Muscle of leg (tissue), 11 donors: Measurements from ENCODE around the gene OXER1. TPM values are rescaled to one million over a fixed set of nuclear protein-coding genes. Genes with fewer than 3 reads are reported as not detected.

Experiments
- DNase-seq: peaks from one replicate; pipeline ENCODE4 v3.0.0; 2013
- H3K27ac ChIP-seq: one replicate; pipeline ENCODE4 v1.5.1; 2013; ENCODE audit warnings: mild to moderate bottlenecking, low read length, control low read depth
- H3K27me3 ChIP-seq: one replicate; pipeline ENCODE4 v1.6.1; 2013; ENCODE audit warnings: low read length; ENCODE audit not compliant: control insufficient read depth, insufficient read depth
- H3K36me3 ChIP-seq: one replicate; pipeline ENCODE4 v1.6.1; 2013; ENCODE audit warnings: low read length; ENCODE audit not compliant: control insufficient read depth, insufficient read depth
- H3K4me1 ChIP-seq: one replicate; pipeline ENCODE4 v1.6.1; 2013; ENCODE audit warnings: low read length; ENCODE audit not compliant: control insufficient read depth, insufficient read depth
- H3K4me3 ChIP-seq: one replicate; pipeline ENCODE4 v1.5.1; 2013; ENCODE audit warnings: low read length, control low read depth
- H3K9me3 ChIP-seq: replicated peaks from 2 replicates; pipeline ENCODE4 v1.6.1; 2013; ENCODE audit warnings: low read depth, low read length; ENCODE audit not compliant: control insufficient read depth
- WGBS: methylation state at CpG from one replicate; pipeline ENCODE4 v1.1.5; 2013; ENCODE audit warnings: missing lambda C conversion rate; ENCODE audit not compliant: insufficient coverage; 5-methylcytosine and 5-hydroxymethylcytosine counted together
- polyA plus RNA-seq, 8 donors: library from polyadenylated mRNA; unstranded; fragments of 120-200 nt; gene quantifications; one replicate each; pipeline versions ENCODE4 v1.2.1 to v1.2.3, GENCODE V29; 2013; ENCODE audit warnings: inconsistent platforms in 1 of 8, low replicate concordance in 1 of 8; ENCODE audit not compliant: insufficient read length in 8 of 8, insufficient read depth in 1 of 8
- total RNA-seq: library from RNA; stranded (reverse); fragments of 120-200 nt; gene quantifications from one replicate; pipeline ENCODE4 v1.2.4, GENCODE V29; 2013

Gene OXER1
- total and polyA plus RNA-seq, 9 donors = 2.2 to 9.2 (median 6.2) TPM

- Histone ChIP-seq H3K36me3 (peaks cover 2% of the 10 kb centered on the region), H3K4me1 (no peaks in the 10 kb centered on the region), H3K4me3 (no peak overlapping the region), H3K27me3 (no peaks in the 10 kb centered on the region), H3K9me3 (no peaks in the 10 kb centered on the region), H3K27ac (no peak overlapping the region)
- no CpG with 5 or more reads among the region's 4 CpGs for WGBS
- DNase-seq = peak; percentile 11
Measured at GRCh38 chr2:42713920-42714319, 50.0 kb downstream of the OXER1 start.

GRCh38 chr2:42712934-42713333 is 51.0 kb downstream of the OXER1 start:
- no peak for DNase-seq
- H3K9me3 ChIP-seq = no peaks in the 10 kb centered on the region
- H3K27ac ChIP-seq = no peak overlapping the region
- peaks cover 5% of the 10 kb centered on the region for H3K36me3 ChIP-seq
- WGBS = 100% methylated on average over 1 of the region's 2 CpGs
- no peaks in the 10 kb centered on the region for H3K4me1 ChIP-seq
- no peak overlapping the region for H3K4me3 ChIP-seq
- no peaks in the 10 kb centered on the region for H3K27me3 ChIP-seq

Other genes with a start within 250 kb of the OXER1 start
- gene MTA3, start 195.5 kb downstream of the OXER1 start, total RNA-seq = 22.5 TPM
- gene MTA3, start 195.5 kb downstream of the OXER1 start, polyA plus RNA-seq = 10 to 100 TPM; 24.0 to 37.9 (median 25.0) TPM
- gene HAAO, start 28.4 kb upstream of the OXER1 start, total RNA-seq = 14.8 TPM
- 10 to 100 TPM; 15.7 to 23.5 (median 18.7) TPM for gene HAAO, start 28.4 kb upstream of the OXER1 start, polyA plus RNA-seq